GM12875 (cell line): ENCODE results near the gene RPL31.

ENCODE experiments used
- H3K4me3 ChIP-seq: one replicate; pipeline ENCODE4 v1.5.1; 2011; ENCODE audit warnings: low read depth, low read length, control low read depth
- CTCF ChIP-seq: IDR thresholded peaks from 2 replicates; pipeline ENCODE4 v1.5.1; 2011; ENCODE audit warnings: low read depth, mild to moderate bottlenecking, control low read depth, inconsistent platforms, low read length, moderate library complexity, borderline replicate concordance; ENCODE audit not compliant: insufficient read depth

RPL31 gene

GRCh38 chr2:100975521-100975785 is 26.6 kb upstream of the RPL31 start:
- no peak overlapping the region for H3K4me3 ChIP-seq
- no peak for TF ChIP-seq CTCF

- no peak overlapping the region for H3K4me3 ChIP-seq
- no peak for TF ChIP-seq CTCF
These were observed 26.0 kb upstream of the RPL31 start for GRCh38 chr2:100976061-100976460.

GRCh38 chr2:100976645-100977391 is 25.3 kb upstream of the RPL31 start:
- no peak for TF ChIP-seq CTCF
- H3K4me3 ChIP-seq, result no peak overlapping the region

GRCh38 chr2:100977511-100977910 is 24.6 kb upstream of the RPL31 start:
- TF ChIP-seq CTCF, result no peak
- H3K4me3 ChIP-seq, result no peak overlapping the region

- TF ChIP-seq CTCF, result no peak
- H3K4me3 ChIP-seq, result no peak overlapping the region
These were observed 23.4 kb upstream of the RPL31 start for GRCh38 chr2:100978582-100979191.

- TF ChIP-seq CTCF, result no peak
- H3K4me3 ChIP-seq, result no peak overlapping the region
These were observed 22.0 kb upstream of the RPL31 start for GRCh38 chr2:100980046-100980445.

- no peak overlapping the region for H3K4me3 ChIP-seq
- TF ChIP-seq CTCF, result no peak
These were observed 21.1 kb upstream of the RPL31 start for GRCh38 chr2:100981011-100981410.
